Measurements from ENCODE around the gene WBP1L.
"Not testable (repeated sequence)": the region's sequence is repeated elsewhere in the genome, so short reads cannot be mapped to it uniquely, and the experiment has no call there.

Gene WBP1L

DNA sequence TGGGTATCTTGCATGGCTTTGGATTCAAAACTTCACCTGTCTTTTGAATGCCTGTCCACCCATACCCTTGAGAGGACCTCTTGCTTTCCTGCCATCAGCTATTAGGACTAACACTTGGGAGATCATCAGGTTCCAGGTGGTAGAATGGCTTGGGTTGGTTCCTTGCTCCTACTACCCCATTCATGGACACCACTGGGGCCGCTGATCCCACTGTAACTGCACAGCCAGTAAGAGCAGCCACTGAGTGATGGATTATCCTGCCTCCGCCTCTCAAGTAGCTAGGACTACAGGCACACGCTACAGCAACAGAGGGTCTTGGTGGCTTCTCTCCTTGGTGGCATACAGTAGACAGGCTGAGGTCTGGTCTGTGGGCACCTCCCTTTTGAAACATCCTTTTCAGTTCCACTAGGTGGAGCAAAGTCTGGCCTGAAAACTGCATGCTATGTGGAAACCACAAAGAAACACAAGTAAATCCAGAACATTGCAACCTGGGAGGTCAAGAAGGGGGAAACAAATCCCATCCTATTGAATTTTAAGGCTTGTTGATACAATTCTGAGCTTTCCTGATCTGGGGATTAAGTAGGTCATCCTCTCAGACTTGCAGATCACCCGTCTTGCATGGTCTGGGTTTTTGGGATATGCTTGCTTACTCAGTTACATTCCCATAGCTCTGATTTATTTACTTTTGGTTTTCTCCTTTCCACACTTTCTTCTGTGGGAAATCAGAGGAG is 9.4 kb downstream of the WBP1L start:
- no peak overlapping the region for H3K4me3 ChIP-seq (ENCODE audit: low read length)
- DNase-seq (ENCODE audit: low read depth, low spot score), result peak; percentile 71

DNA sequence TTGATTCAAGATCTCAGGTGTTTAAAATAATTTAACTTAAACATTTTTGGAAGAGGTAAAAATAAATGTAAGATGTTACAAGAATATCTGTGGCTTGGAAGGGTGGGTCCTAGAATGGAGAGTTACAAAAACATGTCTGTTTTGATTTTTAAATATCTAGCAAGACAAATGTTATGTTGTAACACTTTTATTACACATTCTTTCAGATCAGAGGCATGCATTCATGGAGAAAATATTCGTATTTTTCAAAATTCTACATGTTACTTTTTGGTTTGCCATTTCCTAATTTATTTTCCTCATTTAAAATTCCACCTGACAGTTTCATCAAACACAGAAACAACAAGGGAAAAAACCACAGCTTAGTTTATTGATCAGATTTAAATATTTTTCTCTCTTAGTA is 10.0 kb downstream of the WBP1L start:
- H3K4me3 ChIP-seq (ENCODE audit: low read length), result no peak overlapping the region
- DNase-seq (ENCODE audit: low read depth, low spot score), result no peak

DNA sequence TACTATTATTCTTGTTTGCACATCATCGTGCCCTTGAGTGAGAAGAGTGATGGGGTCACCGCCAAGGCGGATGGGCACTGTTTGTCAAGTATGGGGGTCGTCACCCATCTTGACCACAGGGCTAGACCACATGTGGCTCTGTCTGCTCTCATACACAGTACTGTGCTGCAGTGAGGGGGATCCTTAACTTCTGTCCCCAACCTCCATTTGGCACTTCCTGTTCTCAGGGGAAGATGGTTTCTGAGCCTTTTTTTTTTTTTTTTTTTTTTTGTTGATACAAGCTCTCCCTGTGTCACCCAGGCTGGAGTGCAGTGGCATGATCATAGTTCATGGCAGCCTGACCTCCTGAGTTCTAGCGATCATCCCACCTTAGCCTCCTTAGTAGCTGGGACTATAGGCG is 13.6 kb downstream of the WBP1L start:
- no peak overlapping the region for H3K4me3 ChIP-seq (ENCODE audit: low read length)
- no peak for DNase-seq (ENCODE audit: low read depth, low spot score)

DNA sequence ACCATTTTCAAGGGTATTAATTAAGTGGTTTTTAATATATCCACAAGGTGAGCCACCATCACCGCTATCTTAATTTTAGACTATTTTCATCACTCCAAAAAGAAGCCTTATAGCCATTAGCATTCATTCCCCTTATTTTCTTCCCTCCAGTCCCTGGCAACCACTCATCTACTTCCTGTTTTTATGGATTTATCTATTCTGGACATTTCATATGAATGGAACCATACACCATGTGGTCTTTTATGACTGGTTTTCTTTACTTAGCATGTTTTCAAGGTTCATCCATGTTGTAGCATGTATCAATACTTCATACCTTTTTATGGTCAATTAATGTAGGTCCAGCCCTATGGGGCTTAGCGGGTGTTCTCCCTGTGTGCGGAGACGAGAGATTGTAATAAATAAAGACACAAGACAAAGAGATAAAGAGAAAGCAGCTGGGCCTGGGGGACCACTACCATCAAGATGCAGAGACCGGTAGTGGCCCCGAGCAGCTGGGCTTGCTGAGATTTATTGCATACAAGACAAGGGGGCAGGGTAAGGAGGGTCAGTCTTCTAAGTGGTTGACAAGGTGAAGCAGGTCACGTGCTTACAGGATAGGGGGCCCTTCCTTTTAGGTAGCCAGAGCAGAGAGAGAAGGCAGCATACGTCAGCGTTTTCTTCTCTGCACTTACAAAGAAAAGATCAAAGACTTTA is 14.6 kb downstream of the WBP1L start:
- no peak for DNase-seq (ENCODE audit: low read depth, low spot score)
- no peak overlapping the region for H3K4me3 ChIP-seq (ENCODE audit: low read length)

DNA sequence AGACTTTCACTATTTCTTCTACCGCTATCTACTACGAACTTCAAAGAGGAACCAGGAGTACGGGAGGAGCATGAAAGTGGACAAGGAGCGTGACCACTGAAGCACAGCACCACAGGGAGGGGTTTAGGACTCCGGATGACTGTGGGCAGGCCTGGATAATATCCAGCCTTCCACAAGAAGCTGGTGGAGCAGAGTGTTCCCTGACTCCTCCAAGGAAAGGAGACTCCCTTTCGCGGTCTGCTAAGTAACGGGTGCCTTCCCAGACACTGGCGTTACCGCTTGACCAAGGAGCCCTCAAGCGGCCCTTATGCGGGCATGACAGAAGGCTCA is 15.2 kb downstream of the WBP1L start:
- H3K4me3 ChIP-seq (ENCODE audit: low read length); DNase-seq (ENCODE audit: low read depth, low spot score): not testable (repeated sequence)

DNA sequence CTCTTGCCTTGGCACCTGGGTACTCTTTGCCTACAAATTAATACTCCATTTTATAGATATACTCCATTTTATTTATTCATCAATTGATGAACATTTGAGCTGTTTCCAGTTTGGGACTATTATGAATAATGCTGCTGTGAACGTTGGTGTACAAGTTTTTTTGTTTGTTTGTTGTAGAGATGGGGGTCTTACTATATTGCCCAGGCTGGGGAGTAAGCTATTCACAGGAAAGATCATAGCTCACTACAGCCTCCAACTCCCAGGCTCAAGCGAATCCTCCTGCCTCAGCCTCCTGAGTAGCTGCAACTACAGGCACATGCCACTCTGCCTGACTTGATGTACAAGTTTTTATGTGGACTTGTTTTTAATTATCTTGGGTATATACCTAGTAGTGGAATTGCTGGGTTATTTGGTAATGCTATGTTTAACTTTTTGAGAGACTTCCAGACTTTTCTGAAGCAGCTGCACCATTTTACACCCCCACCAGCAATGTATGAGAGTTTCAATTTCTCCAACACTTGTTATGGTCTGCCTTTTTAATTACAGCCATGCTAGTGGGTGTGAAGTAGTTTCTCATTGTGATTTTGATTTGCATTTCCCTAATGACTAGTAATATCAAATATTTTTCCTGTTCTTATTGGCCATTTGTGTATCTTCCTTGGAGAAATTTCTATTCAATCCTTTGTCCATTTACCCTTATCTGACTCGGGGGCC is 15.9 kb downstream of the WBP1L start:
- no peak overlapping the region for H3K4me3 ChIP-seq (ENCODE audit: low read length)
- no peak for DNase-seq (ENCODE audit: low read depth, low spot score)

DNA sequence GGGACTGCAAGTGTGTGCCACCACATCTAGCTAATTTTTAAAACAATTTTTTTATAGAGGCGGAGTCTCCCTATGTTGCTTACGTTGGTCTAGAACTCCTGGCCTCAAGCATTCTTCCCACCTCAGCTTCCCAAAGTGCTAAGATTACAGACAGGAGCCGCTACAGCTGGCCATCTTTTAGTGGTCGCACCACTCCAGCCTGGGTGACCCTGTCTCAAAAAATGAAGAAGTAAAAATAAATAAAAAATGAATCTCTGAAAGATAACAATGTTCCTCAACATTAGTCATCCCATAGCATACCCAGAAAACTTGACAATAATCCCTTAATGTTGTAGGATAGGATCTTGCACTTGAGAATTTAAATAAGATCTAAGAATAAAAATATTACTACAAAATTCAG is 18.2 kb downstream of the WBP1L start:
- DNase-seq (ENCODE audit: low read depth, low spot score), result no peak

DNA sequence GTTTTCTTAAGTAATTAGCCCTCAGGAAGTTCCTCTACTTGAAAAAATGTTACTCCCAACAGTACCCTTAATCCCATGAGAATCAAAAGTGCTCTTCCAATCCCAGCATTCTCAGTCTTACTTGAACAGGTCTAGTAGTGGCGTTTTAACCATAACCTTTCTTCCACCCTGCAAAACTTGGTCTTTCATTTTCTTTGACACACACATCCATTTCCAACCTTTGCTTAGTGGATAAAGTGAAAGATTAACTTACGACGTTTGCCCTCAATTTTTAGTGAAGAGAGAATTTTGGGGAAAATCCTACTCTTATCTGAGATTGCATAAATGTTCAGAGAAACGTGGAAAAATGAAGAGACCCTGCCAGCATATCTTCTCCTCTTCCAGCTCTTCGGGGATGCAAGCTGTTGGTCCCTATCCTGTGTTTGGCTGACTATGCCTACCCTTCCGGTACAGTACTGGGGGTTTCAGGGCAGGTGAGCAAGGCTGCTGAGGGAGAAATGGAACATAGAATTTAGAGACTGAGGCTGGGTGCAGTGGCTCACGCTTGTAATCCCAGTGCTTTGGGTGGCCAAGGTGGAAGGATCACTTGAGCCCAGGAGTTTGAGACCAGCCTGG is 18.8 kb downstream of the WBP1L start:
- DNase-seq (ENCODE audit: low read depth, low spot score), result no peak
- no peak overlapping the region for H3K4me3 ChIP-seq (ENCODE audit: low read length)

More for the DNA sequence above, 18.2 kb downstream of the WBP1L start:
- no peak overlapping the region for H3K4me3 ChIP-seq (ENCODE audit: low read length)

DNA sequence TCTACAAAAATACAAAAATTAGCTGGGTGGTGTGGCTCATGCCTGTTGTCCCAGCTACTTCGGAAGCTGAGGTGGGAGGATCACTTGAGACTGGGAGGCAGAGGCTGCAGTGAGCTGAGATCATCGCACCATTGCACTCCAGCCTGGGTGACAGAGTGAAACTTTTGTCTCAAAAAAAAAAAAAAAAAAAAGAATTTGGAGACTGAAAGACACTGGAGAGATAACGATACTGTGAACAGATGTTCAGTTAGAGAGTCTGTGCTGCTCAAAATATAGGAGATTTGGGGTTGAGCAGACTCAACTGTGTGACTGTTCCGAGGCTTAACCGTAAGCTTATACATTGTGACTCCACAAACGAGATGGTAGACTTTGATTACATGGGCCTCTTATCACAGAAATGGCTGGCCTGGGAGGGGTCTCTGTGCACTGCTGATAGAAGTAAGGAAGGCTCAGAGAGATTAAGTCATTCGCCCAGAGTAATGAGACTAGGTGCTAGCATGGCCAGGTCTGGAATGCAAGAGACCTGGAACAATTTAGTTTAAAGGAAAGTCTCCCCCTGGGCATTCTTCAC is 19.4 kb downstream of the WBP1L start:
- H3K4me3 ChIP-seq (ENCODE audit: low read length), result no peak overlapping the region
- DNase-seq (ENCODE audit: low read depth, low spot score), result no peak

DNA sequence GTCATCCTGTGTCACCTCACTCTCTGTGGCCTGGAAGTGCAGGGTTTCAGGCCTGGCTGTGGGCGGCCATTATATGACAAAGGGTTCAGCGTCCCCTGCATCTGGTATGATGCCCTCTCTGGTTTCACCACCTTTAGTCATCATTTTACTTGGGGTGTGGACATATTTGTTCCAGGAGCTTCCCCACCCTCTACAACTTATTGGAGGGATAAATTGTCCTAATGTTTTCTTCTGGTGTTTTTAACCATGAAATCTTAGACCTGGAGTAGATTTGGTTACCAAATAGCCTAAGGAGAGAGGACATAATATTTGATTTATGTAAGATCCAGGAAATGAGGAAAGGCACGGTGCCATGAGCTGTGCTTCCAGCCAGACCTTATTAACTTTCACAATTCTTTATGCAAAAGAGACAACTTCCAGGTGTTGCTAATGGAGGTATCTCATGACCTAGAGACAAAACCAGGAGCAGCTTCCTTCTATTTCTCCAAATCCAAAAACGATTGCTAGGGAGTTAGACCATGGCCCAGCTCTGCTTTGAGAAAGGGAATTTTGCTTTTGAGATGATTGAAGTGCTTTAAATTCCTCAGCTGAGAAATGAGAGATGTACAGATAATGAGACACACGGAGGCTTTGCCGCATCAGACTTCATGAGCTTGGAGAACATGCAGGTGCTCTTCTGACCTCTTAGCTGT is 20.9 kb downstream of the WBP1L start:
- H3K4me3 ChIP-seq (ENCODE audit: low read length), result no peak overlapping the region
- DNase-seq (ENCODE audit: low read depth, low spot score), result no peak

DNA sequence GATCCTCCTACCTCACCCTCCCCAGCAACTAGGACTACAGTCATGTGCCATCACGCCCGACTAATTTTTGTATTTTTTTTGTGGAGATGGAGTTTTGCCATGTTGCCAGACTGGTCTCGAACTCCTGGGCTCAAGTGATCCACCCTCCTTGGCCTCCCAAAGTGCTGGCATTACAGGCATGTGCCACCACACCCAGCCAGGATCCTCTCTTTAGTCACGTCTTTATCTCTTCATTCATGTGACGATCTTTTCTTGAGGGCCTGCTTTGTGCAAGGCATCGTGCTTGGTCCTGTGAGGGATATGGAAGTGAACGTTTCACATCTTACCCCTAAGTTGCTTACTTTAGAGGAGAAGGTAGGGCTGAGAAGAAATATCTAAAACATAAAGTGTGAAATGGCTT is 21.6 kb downstream of the WBP1L start:
- no peak overlapping the region for H3K4me3 ChIP-seq (ENCODE audit: low read length)
- DNase-seq (ENCODE audit: low read depth, low spot score), result no peak

DNA sequence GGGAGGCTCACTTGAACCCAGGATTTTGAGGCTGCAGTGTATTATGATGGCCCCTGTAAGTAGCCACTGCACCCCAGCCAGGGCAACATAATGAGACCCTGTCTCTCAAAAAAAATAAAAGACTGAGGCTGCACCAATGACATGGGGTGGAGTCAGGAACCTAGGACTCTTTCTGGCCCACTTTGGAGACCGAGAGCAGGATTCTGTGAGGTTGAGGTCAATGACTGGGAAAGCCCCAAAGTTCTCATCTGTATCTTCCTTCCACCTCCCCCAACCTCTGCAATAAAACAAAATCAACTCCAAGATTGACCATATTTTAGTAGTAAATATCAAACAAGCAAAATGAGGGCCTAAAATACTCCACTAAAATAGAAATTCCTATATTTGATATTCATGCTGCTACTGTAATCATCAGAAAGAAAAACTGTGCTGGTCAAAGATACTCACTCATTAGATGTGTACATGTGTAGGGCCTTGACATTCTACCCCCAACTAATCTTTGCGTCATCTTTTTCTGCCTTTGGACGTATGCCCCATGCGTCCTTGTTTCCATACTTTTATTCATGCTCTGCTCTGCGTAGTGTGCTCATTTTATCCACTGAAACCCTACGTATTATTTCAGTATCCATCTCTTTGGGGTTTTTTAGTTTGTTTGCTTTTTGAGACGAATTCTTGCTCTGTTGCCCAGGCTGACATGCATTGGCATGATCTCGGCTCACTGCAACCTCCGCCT is 23.8 kb downstream of the WBP1L start:
- no peak for DNase-seq (ENCODE audit: low read depth, low spot score)
- H3K4me3 ChIP-seq (ENCODE audit: low read length), result no peak overlapping the region

DNA sequence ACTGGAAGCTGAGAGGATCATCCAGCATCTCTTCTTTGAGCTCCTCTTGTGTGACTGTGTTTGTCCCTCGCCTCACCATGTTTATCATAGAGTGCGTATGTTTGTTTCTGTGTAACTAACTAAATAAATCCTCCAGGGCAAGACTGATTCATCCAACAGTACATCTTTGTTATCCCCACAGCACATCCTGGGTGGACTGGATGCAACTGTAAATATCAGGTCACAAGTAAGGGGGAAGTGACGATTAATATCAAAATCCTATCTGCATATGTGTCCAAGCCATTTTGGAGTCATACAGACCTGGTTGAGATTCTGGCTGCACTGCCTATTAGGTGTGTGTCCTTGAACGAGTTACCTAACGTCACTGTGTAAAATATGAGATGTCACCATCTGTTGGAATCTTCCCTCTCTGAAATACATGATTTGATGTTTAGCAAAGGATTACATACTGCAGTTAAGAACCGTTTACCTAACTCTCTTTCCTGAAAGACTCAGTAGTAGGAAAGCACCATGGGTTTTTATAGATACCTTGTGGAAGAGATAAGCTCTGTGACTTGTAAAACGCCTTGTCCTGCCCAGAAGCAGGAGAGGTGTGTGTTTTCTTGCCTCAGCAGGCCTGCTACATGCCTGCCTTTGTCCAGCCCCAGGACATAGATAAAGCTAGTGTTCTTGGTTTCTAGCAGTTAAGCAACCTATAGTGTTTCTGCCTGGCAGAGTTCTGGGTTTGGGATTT is 25.8 kb downstream of the WBP1L start:
- H3K4me3 ChIP-seq (ENCODE audit: low read length), result no peak overlapping the region
- no peak for DNase-seq (ENCODE audit: low read depth, low spot score)

DNA sequence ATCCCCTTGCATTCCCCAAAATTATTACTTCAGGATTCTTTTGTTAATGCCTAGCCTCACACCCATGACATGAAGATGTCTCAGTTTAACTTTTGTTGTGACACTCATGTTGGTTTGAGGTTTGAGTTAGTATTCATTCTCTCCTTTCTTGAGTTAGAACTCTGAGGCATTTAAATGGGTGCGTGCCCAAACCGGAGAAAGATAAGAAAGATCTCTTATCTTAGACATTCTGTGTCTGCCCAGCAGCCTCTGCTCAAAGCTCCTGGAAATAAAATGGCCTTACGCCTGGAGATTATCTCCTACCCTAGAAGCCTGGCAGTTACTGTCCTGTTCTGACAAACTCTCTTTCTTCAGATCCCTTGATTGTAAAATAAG is 26.3 kb downstream of the WBP1L start:
- H3K4me3 ChIP-seq (ENCODE audit: low read length), result no peak overlapping the region
- peak; percentile 52 for DNase-seq (ENCODE audit: low read depth, low spot score)

DNA sequence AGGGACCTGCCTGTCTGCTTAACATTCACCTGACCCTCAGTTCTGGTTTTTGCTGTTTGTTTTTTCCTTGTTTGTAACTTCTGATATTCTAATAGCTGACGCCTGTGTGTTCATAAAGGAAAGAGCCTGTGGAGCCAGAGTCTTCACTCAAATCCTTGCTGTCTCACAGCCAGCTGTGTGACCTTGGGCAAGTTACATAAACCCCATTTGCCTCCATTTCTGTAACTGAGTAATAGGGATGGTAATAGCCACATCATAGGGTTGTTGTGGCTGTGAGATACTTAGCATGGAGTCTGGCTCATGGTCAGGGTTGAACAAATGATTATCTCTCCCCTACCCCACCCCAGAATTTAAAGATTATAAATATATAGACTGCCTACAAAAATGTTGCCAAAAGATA is 27.0 kb downstream of the WBP1L start:
- no peak for DNase-seq (ENCODE audit: low read depth, low spot score)
- H3K4me3 ChIP-seq (ENCODE audit: low read length), result no peak overlapping the region

DNA sequence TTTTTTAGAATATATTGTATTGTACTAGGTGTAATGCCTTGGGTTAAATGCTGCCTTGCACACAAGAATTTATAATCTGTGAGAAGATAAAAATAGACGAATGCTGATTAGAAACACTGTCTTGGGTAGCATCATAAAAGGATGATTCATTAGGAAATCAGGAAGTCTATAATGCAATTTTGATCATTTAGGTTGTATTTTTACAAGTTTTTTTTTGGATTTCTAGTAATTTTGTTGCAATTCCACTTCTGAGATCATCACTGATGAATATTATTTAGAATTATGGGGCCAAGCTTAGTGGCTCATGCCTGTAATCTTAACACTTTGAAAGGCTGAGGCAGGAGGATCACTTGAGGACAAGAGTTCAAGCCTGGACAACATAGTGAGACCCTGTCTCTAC is 29.6 kb downstream of the WBP1L start:
- DNase-seq (ENCODE audit: low read depth, low spot score), result no peak
- no peak overlapping the region for H3K4me3 ChIP-seq (ENCODE audit: low read length)

DNA sequence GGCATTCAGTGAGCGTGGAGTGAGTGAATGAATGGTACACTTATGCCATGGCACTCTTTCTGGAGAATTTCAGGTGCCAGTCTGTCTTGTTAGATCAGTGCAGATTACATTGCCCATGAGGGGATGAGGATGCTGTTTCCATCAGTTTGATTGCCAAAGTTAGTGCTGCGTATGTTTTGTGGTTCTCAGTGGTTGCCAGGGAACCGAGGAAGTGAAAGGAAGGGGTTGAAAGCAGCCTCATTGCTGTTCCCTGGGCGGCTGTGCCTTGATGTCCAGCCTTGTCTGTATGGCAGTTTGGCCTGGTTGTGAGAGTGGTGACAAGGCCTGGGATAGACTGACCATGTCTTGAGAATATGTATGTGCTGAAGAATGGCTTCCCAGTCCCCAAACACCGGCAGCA is 30.2 kb downstream of the WBP1L start:
- DNase-seq (ENCODE audit: low read depth, low spot score), result peak; percentile 56

More for the DNA sequence above, 30.2 kb downstream of the WBP1L start:
- no peak overlapping the region for H3K4me3 ChIP-seq (ENCODE audit: low read length)
